MM.1S (cell line): ENCODE measurements around the gene LRFN2.

Source experiments
- EZH2 ChIP-seq: fragments of 300-600 bp; sonication (generic); optimal IDR thresholded peaks from 2 replicates; pipeline ENCODE3; 2017; ENCODE audit warnings: low read depth, mild to moderate bottlenecking, antibody characterized with exemption, low read length, mixed read lengths
- EZH2phosphoT487 ChIP-seq: fragments of 300-600 bp; sonication (generic); IDR thresholded peaks from 2 replicates; pipeline ENCODE4 v1.6.1; 2018; ENCODE audit warnings: antibody characterized with exemption, low read length
- TF ChIP-seq, protein P1 (sequence below): fragments of 300-600 bp; sonication (generic); IDR thresholded peaks from 2 replicates; pipeline ENCODE4 v1.5.1; 2016; ENCODE audit warnings: antibody characterized with exemption, low read length, mixed read lengths

DNA sequence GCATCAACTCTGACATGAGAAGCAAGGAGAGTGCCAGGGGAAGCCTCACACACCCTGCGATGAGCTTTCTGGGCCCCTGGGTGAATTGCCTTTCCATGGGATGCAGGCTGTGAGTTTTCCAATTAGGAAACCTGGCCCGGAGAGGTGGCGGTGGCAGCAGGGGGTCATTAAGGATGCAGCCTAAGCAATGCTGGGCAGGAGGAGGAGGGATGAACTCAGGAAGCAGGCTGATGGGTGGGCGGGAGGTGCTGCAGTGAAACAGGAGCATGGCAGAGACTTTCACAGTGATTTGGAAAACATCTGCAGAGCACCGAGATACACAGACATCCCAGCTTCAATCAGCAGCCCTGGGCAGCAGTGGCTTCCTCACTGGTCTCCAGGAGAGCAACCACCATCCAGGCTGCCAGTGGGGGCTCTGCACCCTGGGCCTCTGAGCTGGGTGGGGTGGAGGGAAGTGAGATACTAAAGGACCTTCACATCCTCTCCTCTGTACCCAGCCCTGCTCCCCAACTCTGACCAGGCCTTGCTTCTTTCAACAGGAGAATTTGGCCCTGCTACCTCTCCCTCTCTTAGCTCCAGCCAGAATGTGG is 44.9 kb downstream of the LRFN2 start:
- TF ChIP-seq, protein P1, sequence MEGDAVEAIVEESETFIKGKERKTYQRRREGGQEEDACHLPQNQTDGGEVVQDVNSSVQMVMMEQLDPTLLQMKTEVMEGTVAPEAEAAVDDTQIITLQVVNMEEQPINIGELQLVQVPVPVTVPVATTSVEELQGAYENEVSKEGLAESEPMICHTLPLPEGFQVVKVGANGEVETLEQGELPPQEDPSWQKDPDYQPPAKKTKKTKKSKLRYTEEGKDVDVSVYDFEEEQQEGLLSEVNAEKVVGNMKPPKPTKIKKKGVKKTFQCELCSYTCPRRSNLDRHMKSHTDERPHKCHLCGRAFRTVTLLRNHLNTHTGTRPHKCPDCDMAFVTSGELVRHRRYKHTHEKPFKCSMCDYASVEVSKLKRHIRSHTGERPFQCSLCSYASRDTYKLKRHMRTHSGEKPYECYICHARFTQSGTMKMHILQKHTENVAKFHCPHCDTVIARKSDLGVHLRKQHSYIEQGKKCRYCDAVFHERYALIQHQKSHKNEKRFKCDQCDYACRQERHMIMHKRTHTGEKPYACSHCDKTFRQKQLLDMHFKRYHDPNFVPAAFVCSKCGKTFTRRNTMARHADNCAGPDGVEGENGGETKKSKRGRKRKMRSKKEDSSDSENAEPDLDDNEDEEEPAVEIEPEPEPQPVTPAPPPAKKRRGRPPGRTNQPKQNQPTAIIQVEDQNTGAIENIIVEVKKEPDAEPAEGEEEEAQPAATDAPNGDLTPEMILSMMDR = no peak
- TF ChIP-seq EZH2 (no peak), EZH2phosphoT487 (no peak)
